ENCODE data around the gene ZNF365.

GRCh38 chr10:62402508-62402907 lies 28.3 kb downstream of the ZNF365 start:
- TF ChIP-seq REST (IDR thresholded peaks at IDR 0.05; ENCODE audit: insufficient read depth in 1 of 2, low read depth in 2 of 2, low read length in 2 of 2): no peak
- no peak for TF ChIP-seq TAF1 (IDR thresholded peaks at IDR 0.05; ENCODE audit: borderline replicate concordance, insufficient read depth, low read length)
- TF ChIP-seq SIN3A (IDR thresholded peaks at IDR 0.05; ENCODE audit: borderline replicate concordance, insufficient read depth, low read length): no peak
- no peak for TF ChIP-seq POLR2AphosphoS5 (IDR thresholded peaks at IDR 0.05; ENCODE audit: low read depth, low read length)
